Heart right ventricle (tissue), 16 donors: ENCODE measurements around the gene CASP2. TPM values are rescaled to one million over a fixed set of nuclear protein-coding genes. Genes with fewer than 3 reads are reported as not detected.
A peak's percentile ranks its signal among the peaks of the same experiment; 100 is the strongest.
"Not testable (repeated sequence)": the region's sequence is repeated elsewhere in the genome, so short reads cannot be mapped to it uniquely, and the experiment has no call there.

Experiments used
- ATAC-seq, 8 donors: fragments of 200-7000 bp; cut with Tn5 transposase; one replicate each; pipeline ENCODE4 v1.9.1; 2020; ENCODE audit warnings: mild to moderate bottlenecking in 8 of 8, moderate library complexity in 8 of 8, moderate number of reproducible peaks in 1 of 8
- DNase-seq, 2 donors: peaks; one replicate each; pipeline ENCODE4 v3.0.0-alpha.2; 2020
- H3K27ac ChIP-seq, 10 donors: fragments of 200-600 bp; sonication (generic) in 2 of 10; one replicate each; pipeline versions ENCODE4 v1.5.0 to v1.8.0; 2020 to 2022; ENCODE audit warnings: mild to moderate bottlenecking in 3 of 10
- H3K27me3 ChIP-seq, 7 donors: fragments of 200-600 bp; one replicate each; pipeline ENCODE4 v1.8.0; 2021 to 2022; ENCODE audit warnings: mild to moderate bottlenecking in 2 of 7
- H3K36me3 ChIP-seq, 9 donors: fragments of 200-600 bp; sonication (generic) in 1 of 9; one replicate each; pipeline versions ENCODE4 v1.5.0 to v1.8.0; 2020 to 2022; ENCODE audit warnings: mild to moderate bottlenecking in 2 of 9
- H3K4me1 ChIP-seq, 9 donors: fragments of 200-600 bp; sonication (generic) in 1 of 9; one replicate each; pipeline versions ENCODE4 v1.5.0 to v1.8.0; 2020 to 2022; ENCODE audit warnings: mild to moderate bottlenecking in 4 of 9
- H3K4me3 ChIP-seq, 10 donors: fragments of 200-600 bp; sonication (generic) in 2 of 10; one replicate each; pipeline versions ENCODE4 v1.5.0 to v1.8.0; 2020 to 2022; ENCODE audit warnings: mild to moderate bottlenecking in 7 of 10, moderate library complexity in 2 of 10
- H3K9me3 ChIP-seq, 11 donors: fragments of 200-600 bp in 10 of 11; sonication (generic) in 2 of 11; one replicate each; pipeline versions ENCODE4 v1.5.0 to v1.8.0; 2013 to 2022; ENCODE audit warnings: mild to moderate bottlenecking in 2 of 11, control low read depth in 1 of 11, moderate library complexity in 1 of 11
- WGBS, 2 donors: extraction: QIAGEN DNeasy Blood & Tissue Kit; methylation state at CpG; one replicate each; pipeline ENCODE4 v1.1.7; 2013; ENCODE audit warnings: inconsistent platforms in 1 of 2; 5-methylcytosine and 5-hydroxymethylcytosine counted together
- intact Hi-C, 10 donors: fragments of 100-400 bp; cut with DNase I; formaldehyde crosslinking; loops; one replicate each; pipeline versions ENCODE4 v1.11.1 to v1.14.2; 2022
- polyA plus RNA-seq, 2 donors: library from polyadenylated mRNA; stranded (reverse); fragments of 200-250 nt; gene quantifications; one replicate each; pipeline ENCODE4 v1.2.3, GENCODE V29; 2013
- total RNA-seq, 10 donors: library from RNA; stranded (reverse); fragmentation: NEBNext Ultra II Directional in 3 of 10; extraction: Animal tissue kit (Norgen Biotek cat#: 25700) in 3 of 10; gene quantifications; one replicate each; pipeline versions ENCODE4 v1.2.1 to v1.2.4, GENCODE V29; 2021 to 2023
- TF ChIP-seq, protein P1 (sequence below), 9 donors: fragments of 200-600 bp; sonication (generic) in 2 of 9; IDR thresholded peaks; one replicate each; pipeline versions ENCODE4 v1.5.0 to v1.8.0; 2021 to 2022; ENCODE audit warnings: antibody characterized with exemption in 9 of 9, mild to moderate bottlenecking in 5 of 9, moderate library complexity in 1 of 9
- donor health status: Arrhythmogenic right ventricular cardiomyopathy.
- donor health status: ischemic (EF 13 %, LVEDD 7.1; RV severe dilation, severe dysfunction).
- donor health status: healthy with polysubstance abuse.
- donor health status: DM: no; HTN: yes; CAD: no.
- donor health status: DM: no; HTN: no; CAD: no.
- donor health status: ischemic (EF 25% LVEDD 6.9; RV normal size, moderate dysfunction).
- donor health status: ischemic (EF 25% LVEDD 5.7; RV mildly dilated, moderate dysfunction).
- donor health status: healthy.
- donor health status: DM: yes; HTN: yes; CAD: no.
- donor health status: Ischemic cardiomyopathy.
- donor health status: ischemic (EF 35%, LVEDD 5.7; RV mildly dilated, moderate dysfunction).
- donor health status: nonischemic (EF 11% LVEDD 7.7; RV severe dilation, severe dysfunction).
- donor health status: DM: yes; HTN: yes; CAD: no.
- donor health status: PGD.
- donor health status: ischemic (EF 29% LVEDD 5.4; RV normal size, mild dysfunction).
- donor health status: nonischemic (EF 23%, LVEDD 6.1; RV moderate dilation, normal function).

Gene CASP2
- total and polyA plus RNA-seq, 12 donors, result 4.4 to 13.9 (median 9.4) TPM

DNA sequence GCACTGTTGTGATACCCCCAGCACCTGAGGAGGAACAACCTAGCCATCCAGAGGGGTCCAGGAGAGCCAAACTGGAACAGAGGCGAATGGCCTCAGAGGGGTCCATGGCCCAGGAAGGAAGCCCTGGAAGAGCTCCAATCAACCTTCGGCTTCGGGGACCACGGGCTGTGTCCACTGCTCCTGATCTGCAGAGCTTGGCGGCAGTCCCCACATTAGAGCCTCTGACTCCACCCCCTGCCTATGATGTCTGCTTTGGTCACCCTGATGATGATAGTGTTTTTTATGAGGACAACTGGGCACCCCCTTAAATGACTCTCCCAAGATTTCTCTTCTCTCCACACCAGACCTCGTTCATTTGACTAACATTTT is 1.6 kb upstream of the CASP2 start:
- 85 to 96% methylated on average over 6 of the region's 6 CpGs for WGBS, 2 donors
- TF ChIP-seq, protein P1, sequence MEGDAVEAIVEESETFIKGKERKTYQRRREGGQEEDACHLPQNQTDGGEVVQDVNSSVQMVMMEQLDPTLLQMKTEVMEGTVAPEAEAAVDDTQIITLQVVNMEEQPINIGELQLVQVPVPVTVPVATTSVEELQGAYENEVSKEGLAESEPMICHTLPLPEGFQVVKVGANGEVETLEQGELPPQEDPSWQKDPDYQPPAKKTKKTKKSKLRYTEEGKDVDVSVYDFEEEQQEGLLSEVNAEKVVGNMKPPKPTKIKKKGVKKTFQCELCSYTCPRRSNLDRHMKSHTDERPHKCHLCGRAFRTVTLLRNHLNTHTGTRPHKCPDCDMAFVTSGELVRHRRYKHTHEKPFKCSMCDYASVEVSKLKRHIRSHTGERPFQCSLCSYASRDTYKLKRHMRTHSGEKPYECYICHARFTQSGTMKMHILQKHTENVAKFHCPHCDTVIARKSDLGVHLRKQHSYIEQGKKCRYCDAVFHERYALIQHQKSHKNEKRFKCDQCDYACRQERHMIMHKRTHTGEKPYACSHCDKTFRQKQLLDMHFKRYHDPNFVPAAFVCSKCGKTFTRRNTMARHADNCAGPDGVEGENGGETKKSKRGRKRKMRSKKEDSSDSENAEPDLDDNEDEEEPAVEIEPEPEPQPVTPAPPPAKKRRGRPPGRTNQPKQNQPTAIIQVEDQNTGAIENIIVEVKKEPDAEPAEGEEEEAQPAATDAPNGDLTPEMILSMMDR (IDR thresholded peaks at IDR 0.05), result no peak
- Histone ChIP-seq H3K4me3 (no peak overlapping the region), H3K27ac (peak overlapping the region in 3 of 10 donors; percentile 96 to 99 (median 96)), H3K4me1 (peaks cover 0 to 69% (median 41%) of the 10 kb centered on the region in 9 donors), H3K9me3 (no peaks in the 10 kb centered on the region), H3K36me3 (peaks cover 0 to 14% (median 0%) of the 10 kb centered on the region in 9 donors), H3K27me3 (no peaks in the 10 kb centered on the region)
- intact Hi-C loops, result loop anchor here in 2 of 10 donors (5.0 kb wide), 1 partner anchor 44 kb away; no protein-coding TSS in a partner anchor
- ATAC-seq, result no peak
- no peak for DNase-seq

DNA sequence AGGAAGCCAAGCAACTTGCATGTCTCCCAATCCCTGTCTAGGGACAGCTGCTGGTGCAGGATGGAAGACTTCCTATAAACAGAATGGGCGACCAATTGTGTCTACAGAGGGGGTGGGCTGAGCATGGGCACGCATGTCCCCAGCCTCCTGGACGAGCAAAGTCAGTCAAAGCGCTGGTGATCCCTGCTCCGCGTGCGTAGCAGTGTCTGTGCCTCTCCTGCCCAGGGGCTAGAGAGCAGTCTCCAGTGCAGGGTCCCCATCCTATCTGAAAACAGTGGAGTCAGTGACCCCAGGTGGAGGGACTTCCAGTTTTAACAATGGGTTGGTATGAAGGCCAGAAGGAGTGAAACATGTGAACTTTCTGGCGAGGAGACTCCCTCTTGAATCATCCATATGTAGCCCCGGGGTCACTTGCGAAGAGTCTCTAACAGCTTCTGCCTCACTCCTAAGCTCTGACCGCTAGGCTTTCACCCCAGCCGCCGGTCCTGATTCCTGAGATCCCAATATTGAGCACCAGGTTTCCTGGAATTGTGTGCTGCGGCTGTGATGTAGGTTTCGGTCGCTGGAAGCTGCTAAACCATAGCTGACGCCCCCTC is 714 bp upstream of the CASP2 start:
- H3K9me3 ChIP-seq, result no peaks in the 10 kb centered on the region
- peak overlapping the region; percentile 1 to 99 (median 96) for H3K27ac ChIP-seq
- peak overlapping the region; percentile 8 to 100 (median 96) for H3K4me3 ChIP-seq
- H3K27me3 ChIP-seq, result no peaks in the 10 kb centered on the region
- H3K36me3 ChIP-seq, result peaks cover 0 to 24% (median 4%) of the 10 kb centered on the region in 9 donors
- DNase-seq, result no peak
- intact Hi-C loops, result loop anchor here in 2 of 10 donors (5.0 kb wide), 1 partner anchor 45 kb away; no protein-coding TSS in a partner anchor
- 64 to 67% methylated on average over 17 of the region's 17 CpGs for WGBS, 2 donors
- ATAC-seq, result no peak
- TF ChIP-seq, protein P1 (IDR thresholded peaks at IDR 0.05), result peak in 1 of 9 donors; percentile 15
- peaks cover 0 to 69% (median 41%) of the 10 kb centered on the region in 9 donors for H3K4me1 ChIP-seq

DNA sequence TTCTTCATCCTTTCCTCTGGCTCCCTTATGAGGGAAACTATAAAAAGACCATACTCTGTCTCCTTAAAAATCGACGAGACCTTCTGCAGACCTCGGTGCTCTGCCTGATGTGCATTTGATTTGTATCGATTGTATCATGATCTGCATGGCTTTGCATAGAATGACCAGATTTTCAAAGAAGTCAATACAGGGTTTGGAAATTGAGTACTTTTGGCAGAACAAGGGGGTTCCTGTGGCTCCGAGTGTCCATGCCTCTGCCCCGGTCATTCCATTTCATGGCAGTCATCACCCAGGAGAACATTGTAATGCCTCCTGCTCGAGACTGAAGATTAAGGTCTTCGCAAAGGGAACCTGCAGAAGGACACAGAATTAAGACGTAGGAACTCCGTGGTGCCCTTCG is 685 bp downstream of the CASP2 start:
- H3K9me3 ChIP-seq, result no peaks in the 10 kb centered on the region
- H3K4me3 ChIP-seq, result peak overlapping the region; percentile 85 to 100 (median 96)
- ATAC-seq (no peak), DNase-seq (no peak)
- TF ChIP-seq, protein P1 (IDR thresholded peaks at IDR 0.05), result no peak
- H3K27ac ChIP-seq, result peak overlapping the region; percentile 82 to 99 (median 96)
- intact Hi-C loops, result loop anchor here in 3 of 10 donors (1.0 to 5.0 kb wide), 2 partner anchors 26 to 47 kb away; partner anchors contain the start of gene GSTK1 (in 1 of the 3)
- no peaks in the 10 kb centered on the region for H3K27me3 ChIP-seq
- H3K36me3 ChIP-seq, result peaks cover 0 to 38% (median 17%) of the 10 kb centered on the region in 9 donors
- 3% methylated on average over 11 of the region's 11 CpGs for WGBS, 2 donors
- peaks cover 0 to 61% (median 41%) of the 10 kb centered on the region in 9 donors for H3K4me1 ChIP-seq

DNA sequence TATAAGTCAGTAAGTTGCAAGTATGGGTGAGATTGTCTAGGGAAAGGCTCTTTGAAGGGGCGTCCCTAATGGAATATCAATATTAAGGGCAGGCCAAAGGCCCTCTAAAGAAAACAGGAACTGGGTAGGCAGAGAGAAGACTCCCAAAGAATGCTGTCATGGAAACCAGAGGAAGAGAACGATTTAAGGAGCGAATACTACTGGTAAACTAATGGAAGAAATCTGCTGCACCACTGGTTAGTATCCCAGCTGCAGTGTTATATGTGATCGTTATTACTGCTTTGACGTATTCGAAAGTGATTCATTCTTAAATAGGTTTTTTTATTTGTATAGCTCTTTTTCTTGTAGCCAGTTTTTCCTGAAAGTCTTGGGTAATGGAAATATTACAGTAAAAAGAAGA is 1.3 kb downstream of the CASP2 start:
- Histone ChIP-seq H3K4me3 (peak overlapping the region; percentile 85 to 100 (median 96)), H3K9me3 (no peaks in the 10 kb centered on the region), H3K4me1 (peaks cover 0 to 56% (median 40%) of the 10 kb centered on the region in 9 donors), H3K27me3 (no peaks in the 10 kb centered on the region), H3K36me3 (peaks cover 0 to 43% (median 23%) of the 10 kb centered on the region in 9 donors), H3K27ac (peak overlapping the region in 8 of 10 donors; percentile 91 to 99 (median 96))
- ATAC-seq, result no peak
- TF ChIP-seq, protein P1 (IDR thresholded peaks at IDR 0.05), result no peak
- DNase-seq, result no peak
- WGBS, 2 donors, result 30 to 31% methylated on average over 6 of the region's 6 CpGs
- intact Hi-C loops, result loop anchor here in 2 of 10 donors (5.0 kb wide), 1 partner anchor 47 kb away; no protein-coding TSS in a partner anchor

DNA sequence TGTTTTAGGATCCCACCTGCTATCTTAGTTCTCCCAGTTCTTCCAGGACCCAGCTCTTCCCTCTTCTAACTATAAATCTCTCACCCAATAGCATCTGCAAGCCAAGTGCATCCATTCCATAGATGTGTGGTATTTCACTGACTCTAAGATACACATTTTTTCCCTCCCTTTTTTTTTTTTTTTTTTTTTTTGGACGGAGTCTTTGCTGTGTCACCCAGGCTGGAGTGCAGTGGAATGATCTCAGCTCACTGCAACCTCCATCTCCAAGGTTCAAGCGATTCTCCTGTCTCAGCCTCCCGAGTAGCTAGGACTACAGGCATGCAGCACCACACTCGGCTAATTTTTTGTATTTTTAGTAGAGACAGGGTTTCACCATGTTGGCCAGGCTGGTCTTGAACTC is 1.7 kb downstream of the CASP2 start:
- intact Hi-C loops, result loop anchor here in 2 of 10 donors (5.0 kb wide), 1 partner anchor 48 kb away; no protein-coding TSS in a partner anchor
- not testable (repeated sequence) for H3K9me3 ChIP-seq, H3K27me3 ChIP-seq, DNase-seq, ATAC-seq
- Histone ChIP-seq H3K4me1 (peaks cover 0 to 54% (median 39%) of the 10 kb centered on the region in 9 donors), H3K27ac (peak overlapping the region in 2 of 10 donors; percentile 96), H3K36me3 (peaks cover 0 to 48% (median 28%) of the 10 kb centered on the region in 9 donors), H3K4me3 (peak overlapping the region in 7 of 10 donors; percentile 90 to 100 (median 97))
- 52 to 65% methylated on average over 4 of the region's 4 CpGs for WGBS, 2 donors
